Hepatocyte (in vitro differentiated cells): ENCODE measurements around the gene TMEM14A. TPM values are rescaled to one million over a fixed set of nuclear protein-coding genes. Genes with fewer than 3 reads are reported as not detected.

ENCODE experiments used
- DNase-seq: peaks from one replicate; pipeline ENCODE4 v3.0.0-alpha.2; 2016; ENCODE audit warnings: low spot score
- H2AFZ ChIP-seq: fragments of 200-600 bp; sonication (generic); 2 replicates; pipeline ENCODE4 v1.6.0; 2016; ENCODE audit warnings: antibody characterized with exemption, mild to moderate bottlenecking
- H3K27ac ChIP-seq: fragments of 200-600 bp; sonication (generic); 2 replicates; pipeline ENCODE4 v1.5.1; 2016; ENCODE audit warnings: mild to moderate bottlenecking
- H3K27me3 ChIP-seq: fragments of 200-600 bp; sonication (generic); 2 replicates; pipeline ENCODE4 v1.6.1; 2016
- H3K36me3 ChIP-seq: fragments of 200-600 bp; sonication (generic); replicated peaks from 2 replicates; pipeline ENCODE4 v1.5.1; 2016; ENCODE audit warnings: low read depth; ENCODE audit not compliant: insufficient read depth
- H3K4me1 ChIP-seq: fragments of 200-600 bp; sonication (generic); 2 replicates; pipeline ENCODE4 v1.5.1; 2016; ENCODE audit warnings: mild to moderate bottlenecking, moderate library complexity; ENCODE audit not compliant: insufficient read depth
- H3K4me2 ChIP-seq: fragments of 200-600 bp; sonication (generic); 2 replicates; pipeline ENCODE4 v1.6.0; 2016
- H3K4me3 ChIP-seq: fragments of 200-600 bp; sonication (generic); 2 replicates; pipeline ENCODE4 v1.5.1; 2016; ENCODE audit warnings: mild to moderate bottlenecking
- H3K79me2 ChIP-seq: fragments of 200-600 bp; sonication (generic); 2 replicates; pipeline ENCODE4 v1.6.0; 2017; ENCODE audit warnings: mild to moderate bottlenecking
- H3K9me2 ChIP-seq: fragments of 200-600 bp; sonication (generic); replicated peaks from 2 replicates; pipeline ENCODE4 v1.6.0; 2017; ENCODE audit warnings: mild to moderate bottlenecking; ENCODE audit not compliant: insufficient read depth
- H3K9me3 ChIP-seq: fragments of 200-600 bp; sonication (generic); 2 replicates; pipeline ENCODE4 v1.5.1; 2016; ENCODE audit warnings: low read depth, mild to moderate bottlenecking
- H4K20me1 ChIP-seq: fragments of 200-600 bp; sonication (generic); 2 replicates; pipeline ENCODE4 v1.6.0; 2016; ENCODE audit warnings: mild to moderate bottlenecking; ENCODE audit not compliant: insufficient read depth, poor library complexity, severe bottlenecking
- EZH2 ChIP-seq: fragments of 200-600 bp; sonication (generic); IDR thresholded peaks from 2 replicates; pipeline ENCODE4 v1.6.1; 2016; ENCODE audit warnings: antibody characterized with exemption, mild to moderate bottlenecking, borderline replicate concordance
- EZH2phosphoT487 ChIP-seq: fragments of 200-600 bp; sonication (generic); IDR thresholded peaks from one replicate; pipeline ENCODE4 v1.6.1; 2018; ENCODE audit warnings: antibody characterized with exemption, mild to moderate bottlenecking, low read depth, moderate library complexity; ENCODE audit not compliant: unreplicated experiment, severe bottlenecking
- WGBS: methylation state at CpG from one replicate; pipeline ENCODE4 v1.1.6; 2016; ENCODE audit warnings: low lambda C conversion rate; ENCODE audit errors: missing lambda C conversion rate; 5-methylcytosine and 5-hydroxymethylcytosine counted together
- polyA plus RNA-seq: library from polyadenylated mRNA; unstranded; fragments of >200 nt; fragmentation: Nextera tagmentation; extraction: Ambion mirVana; gene quantifications from 2 replicates; pipeline ENCODE4 v1.2.1, GENCODE V29; 2016
- total RNA-seq: library from RNA; depleted of rRNA; stranded (reverse); fragments of >200 nt; gene quantifications from 2 replicates; pipeline ENCODE4 v1.2.3, GENCODE V29; 2014
- TF ChIP-seq, protein P1 (sequence below): fragments of 200-600 bp; sonication (generic); IDR thresholded peaks from 2 replicates; pipeline ENCODE4 v1.5.1; 2016; ENCODE audit warnings: antibody characterized with exemption, mild to moderate bottlenecking; ENCODE audit not compliant: poor library complexity

Gene TMEM14A
- total and polyA plus RNA-seq, 2 experiments from 2014 or later: 84.5 to 86.9 TPM

DNA sequence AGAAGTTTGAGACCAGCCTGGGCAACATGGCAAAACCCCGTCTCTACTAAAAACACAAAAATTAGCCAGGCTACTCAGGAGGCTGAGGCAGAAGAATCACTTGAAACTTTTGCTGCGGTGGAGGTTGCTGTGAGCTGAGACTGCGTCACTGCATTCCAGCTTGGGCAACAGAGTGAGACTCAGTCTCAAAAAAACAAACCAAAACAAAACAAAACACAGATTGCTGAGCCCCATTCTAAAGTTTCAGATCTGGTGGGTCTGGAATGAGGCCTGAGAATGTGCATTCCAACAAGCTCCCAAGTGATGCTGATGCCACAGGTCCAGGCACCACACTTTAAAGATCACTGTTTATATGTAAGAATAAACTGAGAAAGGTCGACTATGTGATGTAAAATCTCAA, 24.9 kb upstream of the TMEM14A start:
- Histone ChIP-seq H3K79me2 (no peaks in the 10 kb centered on the region), H4K20me1 (no peaks in the 10 kb centered on the region), H3K4me2 (no peak overlapping the region), H3K27ac (no peak overlapping the region), H3K9me3 (no peaks in the 10 kb centered on the region), H3K27me3 (no peaks in the 10 kb centered on the region), H3K9me2 (no peaks in the 10 kb centered on the region), H3K36me3 (no peaks in the 10 kb centered on the region), H2AFZ (no peak overlapping the region), H3K4me3 (no peak overlapping the region), H3K4me1 (peaks cover 8% of the 10 kb centered on the region)
- no peak for DNase-seq
- WGBS: 95% methylated on average over 4 of the region's 4 CpGs
- TF ChIP-seq, protein P1, sequence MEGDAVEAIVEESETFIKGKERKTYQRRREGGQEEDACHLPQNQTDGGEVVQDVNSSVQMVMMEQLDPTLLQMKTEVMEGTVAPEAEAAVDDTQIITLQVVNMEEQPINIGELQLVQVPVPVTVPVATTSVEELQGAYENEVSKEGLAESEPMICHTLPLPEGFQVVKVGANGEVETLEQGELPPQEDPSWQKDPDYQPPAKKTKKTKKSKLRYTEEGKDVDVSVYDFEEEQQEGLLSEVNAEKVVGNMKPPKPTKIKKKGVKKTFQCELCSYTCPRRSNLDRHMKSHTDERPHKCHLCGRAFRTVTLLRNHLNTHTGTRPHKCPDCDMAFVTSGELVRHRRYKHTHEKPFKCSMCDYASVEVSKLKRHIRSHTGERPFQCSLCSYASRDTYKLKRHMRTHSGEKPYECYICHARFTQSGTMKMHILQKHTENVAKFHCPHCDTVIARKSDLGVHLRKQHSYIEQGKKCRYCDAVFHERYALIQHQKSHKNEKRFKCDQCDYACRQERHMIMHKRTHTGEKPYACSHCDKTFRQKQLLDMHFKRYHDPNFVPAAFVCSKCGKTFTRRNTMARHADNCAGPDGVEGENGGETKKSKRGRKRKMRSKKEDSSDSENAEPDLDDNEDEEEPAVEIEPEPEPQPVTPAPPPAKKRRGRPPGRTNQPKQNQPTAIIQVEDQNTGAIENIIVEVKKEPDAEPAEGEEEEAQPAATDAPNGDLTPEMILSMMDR: no peak
- TF ChIP-seq EZH2: no peak
- no peak for TF ChIP-seq EZH2phosphoT487

DNA sequence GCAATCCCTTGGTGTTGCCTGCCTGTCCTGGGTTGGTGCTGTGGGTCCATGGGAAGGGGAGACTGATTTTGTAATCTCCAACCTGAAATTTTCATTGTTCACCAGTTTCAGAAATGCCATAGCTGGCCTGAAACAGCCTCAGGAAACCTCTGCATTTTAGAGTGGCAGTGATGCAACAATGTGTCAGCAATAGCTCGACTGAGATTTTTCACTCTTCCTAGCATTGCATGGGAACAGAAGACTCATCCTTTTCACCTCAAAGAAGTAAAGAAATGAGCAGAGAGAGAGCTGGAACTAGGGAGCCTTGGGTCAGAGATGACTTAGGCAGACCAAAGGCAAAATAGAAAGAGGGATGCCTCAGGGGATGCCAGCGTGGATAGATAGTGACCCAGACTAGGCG, 23.7 kb upstream of the TMEM14A start:
- H3K9me2 ChIP-seq: no peaks in the 10 kb centered on the region
- H2AFZ ChIP-seq: no peak overlapping the region
- no peak overlapping the region for H3K27ac ChIP-seq
- 91% methylated on average over 3 of the region's 3 CpGs for WGBS
- TF ChIP-seq EZH2: no peak
- TF ChIP-seq, protein P1: no peak
- TF ChIP-seq EZH2phosphoT487: no peak
- no peaks in the 10 kb centered on the region for H3K27me3 ChIP-seq
- H3K9me3 ChIP-seq: no peaks in the 10 kb centered on the region
- no peak overlapping the region for H3K4me2 ChIP-seq
- no peak overlapping the region for H3K4me3 ChIP-seq
- no peak for DNase-seq
- H3K4me1 ChIP-seq: peaks cover 8% of the 10 kb centered on the region
- no peaks in the 10 kb centered on the region for H3K79me2 ChIP-seq
- no peaks in the 10 kb centered on the region for H4K20me1 ChIP-seq
- no peaks in the 10 kb centered on the region for H3K36me3 ChIP-seq

DNA sequence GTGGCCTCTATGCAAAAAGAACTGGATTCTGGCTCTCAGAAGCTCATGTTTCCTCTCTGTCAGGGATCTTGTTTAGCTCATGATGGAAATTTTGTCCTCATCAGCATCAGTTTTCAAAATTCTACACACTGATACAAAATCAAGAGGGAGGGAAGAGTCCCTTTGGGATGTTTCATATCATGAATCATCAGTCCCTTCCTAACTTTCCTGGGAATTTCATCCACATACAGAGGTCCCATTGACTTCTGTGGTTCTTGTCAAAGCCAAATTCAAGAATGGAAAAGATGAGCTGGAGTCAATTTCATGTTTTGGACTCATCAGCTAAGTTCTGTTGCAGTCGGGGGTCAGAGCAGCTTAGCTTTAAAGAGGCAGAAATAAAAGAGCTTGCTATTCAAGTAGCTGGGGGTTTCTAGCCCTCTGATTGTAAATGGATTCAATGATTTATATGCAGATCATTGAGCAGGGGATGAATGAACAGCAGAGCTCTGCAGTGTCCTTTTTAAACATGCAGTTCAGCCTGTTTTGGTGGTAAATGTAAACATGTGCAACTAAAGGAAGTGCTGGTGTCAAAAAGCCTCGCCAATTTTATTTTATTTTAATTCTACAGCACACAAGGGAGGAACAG, 21.3 kb upstream of the TMEM14A start:
- no peaks in the 10 kb centered on the region for H3K9me2 ChIP-seq
- 69% methylated on average over 2 of the region's 2 CpGs for WGBS
- no peak overlapping the region for H2AFZ ChIP-seq
- no peaks in the 10 kb centered on the region for H3K36me3 ChIP-seq
- H3K4me1 ChIP-seq: peaks cover 8% of the 10 kb centered on the region
- no peaks in the 10 kb centered on the region for H3K9me3 ChIP-seq
- no peak overlapping the region for H3K27ac ChIP-seq
- H3K4me3 ChIP-seq: no peak overlapping the region
- no peaks in the 10 kb centered on the region for H4K20me1 ChIP-seq
- TF ChIP-seq EZH2: no peak
- no peak for TF ChIP-seq EZH2phosphoT487
- TF ChIP-seq, protein P1: no peak
- no peaks in the 10 kb centered on the region for H3K27me3 ChIP-seq
- no peaks in the 10 kb centered on the region for H3K79me2 ChIP-seq
- DNase-seq: no peak
- H3K4me2 ChIP-seq: no peak overlapping the region

GRCh38 chr6:52650941-52651340, 20.0 kb upstream of the TMEM14A start:
- Histone ChIP-seq H3K4me3 (no peak overlapping the region), H3K9me3 (no peaks in the 10 kb centered on the region), H2AFZ (no peak overlapping the region), H3K36me3 (no peaks in the 10 kb centered on the region), H3K27ac (no peak overlapping the region), H3K9me2 (no peaks in the 10 kb centered on the region), H3K79me2 (no peaks in the 10 kb centered on the region), H3K4me2 (no peak overlapping the region), H3K4me1 (peaks cover 8% of the 10 kb centered on the region), H3K27me3 (no peaks in the 10 kb centered on the region), H4K20me1 (no peaks in the 10 kb centered on the region)
- no peak for DNase-seq
- 94% methylated on average over 3 of the region's 3 CpGs for WGBS
- no peak for TF ChIP-seq EZH2
- no peak for TF ChIP-seq EZH2phosphoT487
- TF ChIP-seq, protein P1: no peak
